Astrocyte of the cerebellum (primary cell): Measurements from ENCODE around the gene SUFU.
A peak's percentile ranks its signal among the peaks of the same experiment; 100 is the strongest.

Experiments used
- DNase-seq: peaks from one replicate; pipeline ENCODE4 v3.0.0-alpha.2; 2011; ENCODE audit warnings: low read depth
- H3K4me3 ChIP-seq: 2 replicates; pipeline ENCODE4 v1.5.1; 2011; ENCODE audit warnings: mild to moderate bottlenecking, low read depth, low read length, moderate library complexity
- CTCF ChIP-seq: IDR thresholded peaks from 2 replicates; pipeline ENCODE4 v1.5.1; 2012; ENCODE audit warnings: low read length, low read depth, moderate library complexity, mild to moderate bottlenecking; ENCODE audit errors: missing control alignments
- in situ Hi-C: cut with HindIII; loops from 2 replicates; pipeline ENCODE4 v1.10.0; 2017; ENCODE audit warnings: low sequenced_read_pairs

Gene SUFU

GRCh38 chr10:102610441-102610887, 106.7 kb downstream of the SUFU start:
- no peak for DNase-seq
- in situ Hi-C loops, result no loop called here
- no peak for TF ChIP-seq CTCF
- no peak overlapping the region for H3K4me3 ChIP-seq

GRCh38 chr10:102611514-102612087, 107.8 kb downstream of the SUFU start:
- TF ChIP-seq CTCF, result no peak
- DNase-seq, result no peak
- no peak overlapping the region for H3K4me3 ChIP-seq
- in situ Hi-C loops, result no loop called here

- no peak overlapping the region for H3K4me3 ChIP-seq
- no peak for DNase-seq
- no peak for TF ChIP-seq CTCF
- in situ Hi-C loops, result no loop called here
These were observed 109.1 kb downstream of the SUFU start for GRCh38 chr10:102612964-102613275.

GRCh38 chr10:102613286-102613685, 109.5 kb downstream of the SUFU start:
- DNase-seq, result no peak
- in situ Hi-C loops, result no loop called here
- TF ChIP-seq CTCF, result no peak
- no peak overlapping the region for H3K4me3 ChIP-seq

- TF ChIP-seq CTCF, result no peak
- DNase-seq, result no peak
- no peak overlapping the region for H3K4me3 ChIP-seq
- in situ Hi-C loops, result no loop called here
These were observed 110.0 kb downstream of the SUFU start for GRCh38 chr10:102613785-102614184.

- no peak for DNase-seq
- in situ Hi-C loops, result no loop called here
- no peak for TF ChIP-seq CTCF
- H3K4me3 ChIP-seq, result no peak overlapping the region
These were observed 111.1 kb downstream of the SUFU start for GRCh38 chr10:102614888-102615287.

GRCh38 chr10:102615361-102615760, 111.6 kb downstream of the SUFU start:
- TF ChIP-seq CTCF, result peak; percentile 47
- in situ Hi-C loops, result no loop called here
- H3K4me3 ChIP-seq, result no peak overlapping the region
- no peak for DNase-seq
